Ovary (tissue), 9 donors: ENCODE measurements around the gene KIT. TPM values are rescaled to one million over a fixed set of nuclear protein-coding genes. Genes with fewer than 3 reads are reported as not detected.
A peak's percentile ranks its signal among the peaks of the same experiment; 100 is the strongest.

Experiments
- DNase-seq, 5 donors: peaks; one replicate each; pipeline ENCODE4 v3.0.0-alpha.2; 2019 to 2020
- H3K27ac ChIP-seq, 2 donors: fragments of 200-600 bp; one replicate each; pipeline versions ENCODE4 v1.5.1 to v1.8.0; 2019 to 2022
- H3K27me3 ChIP-seq: fragments of 200-600 bp; one replicate; pipeline ENCODE4 v1.8.0; 2022
- H3K36me3 ChIP-seq: fragments of 200-600 bp; sonication (generic); one replicate; pipeline ENCODE4 v1.5.1; 2019
- H3K4me1 ChIP-seq: one replicate; pipeline ENCODE4 v1.8.1; 2013; ENCODE audit warnings: mild to moderate bottlenecking, moderate library complexity; ENCODE audit not compliant: insufficient read depth
- H3K4me3 ChIP-seq: fragments of 200-600 bp; sonication (generic); one replicate; pipeline ENCODE4 v1.5.1; 2017
- H3K9me3 ChIP-seq, 2 donors: fragments of 200-600 bp in 1 of 2; sonication (generic) in 1 of 2; one replicate each; pipeline versions ENCODE4 v1.5.1 to v1.8.1; 2013 to 2019; ENCODE audit warnings: mild to moderate bottlenecking in 1 of 2, moderate library complexity in 1 of 2
- CTCF ChIP-seq, 3 donors: fragments of 450-650 bp in 2 of 3; fragments of 200-600 bp in 1 of 3; IDR thresholded peaks; one replicate each; pipeline versions ENCODE4 v1.5.1 to v1.8.0; 2016 to 2022; ENCODE audit warnings: antibody characterized with exemption in 3 of 3, mild to moderate bottlenecking in 1 of 3
- EP300 ChIP-seq: sonication (generic); formaldehyde crosslinking; IDR thresholded peaks from one replicate; pipeline ENCODE4 v1.6.1; 2017; ENCODE audit warnings: antibody characterized with exemption
- POLR2A ChIP-seq: fragments of 450-650 bp; IDR thresholded peaks from one replicate; pipeline ENCODE4 v1.6.1; 2017; ENCODE audit warnings: antibody characterized with exemption, mild to moderate bottlenecking, moderate library complexity
- WGBS, 3 donors: extraction: QIAGEN DNeasy Blood & Tissue Kit in 1 of 3; methylation state at CpG; one replicate each; pipeline versions ENCODE4 v1.1.5 to v1.1.7; 2013 to 2017; 5-methylcytosine and 5-hydroxymethylcytosine counted together
- intact Hi-C, 4 donors: fragments of 100-400 bp; cut with DNase I; formaldehyde crosslinking; loops; one replicate each; pipeline versions ENCODE4 v1.11.0 to v1.15.1; 2022 to 2023
- polyA plus RNA-seq, 2 donors: library from polyadenylated mRNA; stranded (reverse); fragments of 200-250 nt in 1 of 2; fragments of 350-450 nt in 1 of 2; fragmentation: Illumina TruSeq in 1 of 2; extraction: RNeasy Lipid Tissue Mini Kit (QIAGEN cat#74804) in 1 of 2; gene quantifications; one replicate each; pipeline ENCODE4 v1.2.3, GENCODE V29; 2013 to 2014
- total RNA-seq, 7 donors: library from RNA; depleted of rRNA in 2 of 7; stranded (reverse); fragments of >200 nt in 2 of 7; fragmentation: NEBNext Ultra II Directional in 3 of 7; extraction: Animal tissue kit (Norgen Biotek cat#: 25700) in 3 of 7; gene quantifications; one replicate each; pipeline versions ENCODE4 v1.1.0 to v1.2.4, GENCODE V29; 2016 to 2023
- donor health status: DM: no; HTN: no; CAD: no; lungs with moderate emphysema.
- donor health status: DM: no; HTN: no; CAD: no.
- donor health status: Bipolar disorder and iron deficiency.
- donor health status: DM: yes; HTN: yes; CAD: no.
- donor health status: DM: no; HTN: no; CAD: no.
- donor health status: DM: yes; HTN: yes; CAD: no.

The KIT gene
- total and polyA plus RNA-seq, 9 donors: 7.0 to 61.8 (median 21.7) TPM

- Histone ChIP-seq H3K4me1 (peaks cover 9% of the 10 kb centered on the region), H3K27ac (no peak overlapping the region), H3K36me3 (no peaks in the 10 kb centered on the region), H3K4me3 (no peak overlapping the region), H3K27me3 (no peaks in the 10 kb centered on the region), H3K9me3 (no peaks in the 10 kb centered on the region)
- WGBS, 3 donors: 70 to 90% (median 83%) methylated on average over 3 of the region's 3 CpGs
- TF ChIP-seq CTCF (IDR thresholded peaks at IDR 0.05) (no peak), POLR2A (no peak), EP300 (no peak)
- DNase-seq: no peak
- intact Hi-C loops: no loop called here
Measured at GRCh38 chr4:54707406-54707805, 49.6 kb downstream of the KIT start.

- H3K9me3 ChIP-seq: no peaks in the 10 kb centered on the region
- H3K27ac ChIP-seq: peak overlapping the region in 1 of 2 donors; percentile 1
- no peak overlapping the region for H3K4me3 ChIP-seq
- TF ChIP-seq POLR2A (no peak), CTCF (IDR thresholded peaks at IDR 0.05) (no peak), EP300 (no peak)
- intact Hi-C loops: no loop called here
- H3K36me3 ChIP-seq: no peaks in the 10 kb centered on the region
- no peaks in the 10 kb centered on the region for H3K27me3 ChIP-seq
- H3K4me1 ChIP-seq: peaks cover 9% of the 10 kb centered on the region
- WGBS, 3 donors: 79 to 86% (median 82%) methylated on average over 19 to 20 of the region's 20 CpGs
- peak in 1 of 5 donors; percentile 28 for DNase-seq
Measured at GRCh38 chr4:54708339-54709279, 50.9 kb downstream of the KIT start.

- no peak for DNase-seq
- TF ChIP-seq POLR2A (no peak), CTCF (IDR thresholded peaks at IDR 0.05) (no peak), EP300 (no peak)
- Histone ChIP-seq H3K27me3 (no peaks in the 10 kb centered on the region), H3K36me3 (no peaks in the 10 kb centered on the region), H3K9me3 (no peaks in the 10 kb centered on the region), H3K27ac (peak overlapping the region in 1 of 2 donors; percentile 1), H3K4me3 (no peak overlapping the region), H3K4me1 (peaks cover 9% of the 10 kb centered on the region)
- WGBS, 3 donors: 14 to 29% (median 16%) methylated on average over 8 of the region's 8 CpGs
- intact Hi-C loops: no loop called here
Measured at GRCh38 chr4:54709400-54709799, 51.6 kb downstream of the KIT start.

GRCh38 chr4:54712206-54712605, 54.4 kb downstream of the KIT start:
- TF ChIP-seq EP300: no peak
- no peak for TF ChIP-seq POLR2A
- no peak for TF ChIP-seq CTCF (IDR thresholded peaks at IDR 0.05)
- Histone ChIP-seq H3K4me3 (no peak overlapping the region), H3K27ac (no peak overlapping the region), H3K36me3 (no peaks in the 10 kb centered on the region), H3K27me3 (no peaks in the 10 kb centered on the region), H3K9me3 (no peaks in the 10 kb centered on the region), H3K4me1 (peaks cover 9% of the 10 kb centered on the region)
- DNase-seq: no peak
- intact Hi-C loops: no loop called here
- WGBS, 3 donors: 74 to 78% (median 76%) methylated on average over 2 of the region's 2 CpGs
